HG03135 (cell line): ENCODE data around the gene TASP1.

Source experiments
- ATAC-seq: cut with Tn5 transposase; IDR thresholded peaks from one replicate; pipeline ENCODE4 v1.9.1; 2021; ENCODE audit warnings: mild to moderate bottlenecking, moderate library complexity; ENCODE audit not compliant: unreplicated experiment

The TASP1 gene

GRCh38 chr20:13574071-13574470 is 64.7 kb downstream of the TASP1 start:
- ATAC-seq: no peak

GRCh38 chr20:13571662-13572061 is 67.1 kb downstream of the TASP1 start:
- no peak for ATAC-seq

GRCh38 chr20:13567663-13568062 is 71.1 kb downstream of the TASP1 start:
- ATAC-seq: no peak

GRCh38 chr20:13563854-13564253 is 74.9 kb downstream of the TASP1 start:
- ATAC-seq: no peak

GRCh38 chr20:13554706-13555105 is 84.0 kb downstream of the TASP1 start:
- no peak for ATAC-seq

GRCh38 chr20:13554076-13554475 is 84.7 kb downstream of the TASP1 start:
- no peak for ATAC-seq

GRCh38 chr20:13552061-13552460 is 86.7 kb downstream of the TASP1 start:
- ATAC-seq: no peak

GRCh38 chr20:13549451-13549850 is 89.3 kb downstream of the TASP1 start:
- no peak for ATAC-seq

- peak; percentile 73 for ATAC-seq
Observed at GRCh38 chr20:13546497-13547131, 92.1 kb downstream of the TASP1 start.

- no peak for ATAC-seq
Observed at GRCh38 chr20:13545790-13546189, 92.9 kb downstream of the TASP1 start.

GRCh38 chr20:13543783-13544182 is 94.9 kb downstream of the TASP1 start:
- no peak for ATAC-seq

GRCh38 chr20:13535627-13536026 is 103.1 kb downstream of the TASP1 start:
- no peak for ATAC-seq

GRCh38 chr20:13533946-13534345 is 104.8 kb downstream of the TASP1 start:
- ATAC-seq: no peak

GRCh38 chr20:13530146-13530545 is 108.6 kb downstream of the TASP1 start:
- ATAC-seq: no peak

GRCh38 chr20:13526551-13526950 is 112.2 kb downstream of the TASP1 start:
- no peak for ATAC-seq

GRCh38 chr20:13525225-13525940 is 113.3 kb downstream of the TASP1 start:
- no peak for ATAC-seq

GRCh38 chr20:13524339-13524738 is 114.4 kb downstream of the TASP1 start:
- no peak for ATAC-seq

GRCh38 chr20:13517831-13518230 is 120.9 kb downstream of the TASP1 start:
- ATAC-seq: no peak

- no peak for ATAC-seq
Observed at GRCh38 chr20:13515796-13516558, 122.8 kb downstream of the TASP1 start.

GRCh38 chr20:13515291-13515690 is 123.4 kb downstream of the TASP1 start:
- ATAC-seq: no peak

- ATAC-seq: no peak
Observed at GRCh38 chr20:13510837-13511488, 127.8 kb downstream of the TASP1 start.
